Stimulated activated CD8-positive, alpha-beta memory T cell treated with anti-CD3 and anti-CD28 coated beads, Interleukin-4, amount 100 ng/mL, for 24 hours (primary cell): ENCODE results near the gene PI16.

Experiments
- DNase-seq: peaks from one replicate; pipeline ENCODE4 v3.0.0-alpha.2; 2020; ENCODE audit warnings: low read depth

PI16 gene

DNA sequence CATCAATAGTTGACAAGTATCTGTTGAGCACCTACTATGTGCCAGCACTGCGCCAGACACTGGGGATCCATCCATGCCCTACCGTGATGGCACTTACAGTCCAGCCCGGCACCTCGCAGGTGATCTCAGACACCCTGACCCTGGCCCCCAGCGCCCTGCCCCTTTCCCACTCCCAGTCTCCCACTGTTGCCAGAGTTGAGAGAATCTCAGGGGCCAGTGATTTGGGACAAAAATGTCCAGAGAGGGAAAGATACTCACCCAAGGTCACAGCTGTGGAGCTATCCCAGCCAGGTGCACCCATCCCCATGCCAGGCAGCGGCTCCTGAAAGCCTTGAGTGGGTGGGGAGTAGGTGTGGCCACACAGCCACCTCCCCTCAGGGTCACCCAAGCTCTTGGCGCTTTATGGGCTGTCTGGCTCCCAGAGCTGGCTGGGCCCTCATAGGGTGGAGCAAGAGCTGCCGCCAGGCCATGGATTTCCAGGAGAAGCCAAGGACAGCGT is 3.3 kb downstream of the PI16 start:
- no peak for DNase-seq

DNA sequence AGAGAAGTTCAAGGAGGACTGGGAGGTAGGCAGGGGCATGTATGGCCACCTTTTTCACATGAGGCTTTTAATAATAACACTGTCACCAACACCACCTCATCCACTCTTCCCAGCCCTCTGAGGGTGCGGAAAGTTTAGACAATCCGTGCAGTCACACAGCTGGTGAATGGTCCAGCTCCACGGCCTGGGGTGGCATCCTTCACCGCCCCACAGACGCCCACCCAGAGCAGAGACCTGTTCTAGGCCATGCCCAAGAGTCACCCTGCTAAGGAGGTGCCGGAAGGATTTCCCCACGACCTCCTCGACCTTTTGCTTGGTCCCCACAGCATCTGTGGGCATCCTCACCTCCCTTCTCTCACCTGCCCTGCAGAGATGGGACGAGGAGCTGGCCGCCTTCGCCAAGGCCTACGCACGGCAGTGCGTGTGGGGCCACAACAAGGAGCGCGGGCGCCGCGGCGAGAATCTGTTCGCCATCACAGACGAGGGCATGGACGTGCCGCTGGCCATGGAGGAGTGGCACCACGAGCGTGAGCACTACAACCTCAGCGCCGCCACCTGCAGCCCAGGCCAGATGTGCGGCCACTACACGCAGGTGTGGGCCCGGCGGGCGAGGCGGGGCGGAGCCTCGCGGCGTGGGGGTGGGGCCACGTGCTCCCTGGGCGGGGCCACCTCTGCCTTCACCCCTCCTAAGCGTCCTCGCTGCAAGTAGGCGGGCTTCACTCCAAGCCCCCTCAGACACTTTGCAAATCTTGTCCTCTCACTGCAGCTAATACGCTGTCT is 4.4 kb downstream of the PI16 start:
- DNase-seq, result no peak

DNA sequence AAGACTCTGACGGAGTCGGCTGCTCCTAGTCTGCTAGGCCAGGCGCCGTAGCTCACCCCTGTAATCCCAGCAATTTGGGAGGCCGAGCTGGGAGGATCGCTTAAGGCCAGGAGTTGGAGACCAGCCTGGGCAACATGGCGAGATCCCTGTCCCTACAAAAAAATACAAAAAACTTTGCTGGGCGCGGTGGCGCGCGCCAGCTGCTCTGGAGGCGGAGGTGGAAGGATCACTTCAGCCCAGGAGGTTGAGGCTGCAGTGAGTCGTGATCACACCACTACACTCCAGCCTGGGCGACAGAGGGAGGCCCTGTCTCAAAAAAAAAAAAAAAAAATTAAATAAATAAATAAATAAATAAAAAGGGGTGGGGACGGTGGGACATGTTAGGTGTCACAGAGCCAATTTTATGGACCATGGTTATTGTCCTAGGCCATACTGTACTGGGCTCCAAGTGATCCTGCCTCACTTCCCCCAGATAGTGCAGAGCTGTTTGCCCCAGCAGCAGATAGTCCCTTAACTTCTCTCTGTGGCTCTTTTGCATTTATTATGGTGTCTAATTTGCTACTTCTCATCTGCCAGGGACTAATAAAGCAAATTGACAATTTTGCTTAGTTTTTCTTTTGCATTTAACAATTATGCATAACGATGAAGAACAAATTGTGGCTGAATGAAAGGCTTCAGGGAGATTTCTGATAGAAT is 5.2 kb downstream of the PI16 start:
- DNase-seq, result no peak

DNA sequence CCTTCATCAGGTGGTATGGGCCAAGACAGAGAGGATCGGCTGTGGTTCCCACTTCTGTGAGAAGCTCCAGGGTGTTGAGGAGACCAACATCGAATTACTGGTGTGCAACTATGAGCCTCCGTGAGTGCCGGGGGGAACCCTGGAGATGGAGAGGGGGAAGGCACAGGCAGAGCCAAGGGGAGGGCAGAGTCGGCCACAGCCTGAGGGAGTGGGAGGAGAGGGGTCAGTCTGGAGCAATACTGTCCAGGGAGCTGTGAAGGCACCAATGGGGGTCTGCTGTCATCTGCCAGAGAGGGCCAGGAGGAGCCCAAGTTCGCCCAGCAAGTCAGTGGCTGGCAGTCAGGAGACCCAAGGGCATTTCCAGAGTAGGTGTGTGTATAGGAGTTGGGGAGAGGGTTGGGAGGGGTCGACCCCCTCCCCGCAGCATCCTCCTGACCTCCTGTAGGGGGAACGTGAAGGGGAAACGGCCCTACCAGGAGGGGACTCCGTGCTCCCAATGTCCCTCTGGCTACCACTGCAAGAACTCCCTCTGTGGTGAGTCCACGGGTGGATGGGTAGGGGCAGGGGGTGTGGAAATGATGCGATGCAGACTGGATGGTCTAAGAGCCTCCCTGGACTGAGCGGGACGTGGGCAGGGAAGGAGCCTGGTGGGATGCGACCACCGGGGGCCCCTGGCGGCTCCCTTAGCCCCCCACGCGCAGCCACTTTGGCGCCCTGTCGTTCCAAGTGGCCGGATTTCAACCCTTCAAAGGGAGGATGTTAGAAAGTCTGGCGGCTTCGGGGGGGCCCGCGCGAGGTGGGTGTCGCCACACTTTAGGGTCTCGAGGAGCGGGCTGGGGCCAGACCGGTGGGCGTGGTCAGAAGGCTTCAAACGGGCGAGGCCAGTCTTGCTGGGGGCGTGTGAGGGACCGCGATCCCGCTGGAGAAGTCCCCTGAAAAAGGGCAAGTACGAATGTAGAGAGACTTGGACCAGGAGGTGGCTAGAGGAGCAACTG is 7.2 kb downstream of the PI16 start:
- no peak for DNase-seq

DNA sequence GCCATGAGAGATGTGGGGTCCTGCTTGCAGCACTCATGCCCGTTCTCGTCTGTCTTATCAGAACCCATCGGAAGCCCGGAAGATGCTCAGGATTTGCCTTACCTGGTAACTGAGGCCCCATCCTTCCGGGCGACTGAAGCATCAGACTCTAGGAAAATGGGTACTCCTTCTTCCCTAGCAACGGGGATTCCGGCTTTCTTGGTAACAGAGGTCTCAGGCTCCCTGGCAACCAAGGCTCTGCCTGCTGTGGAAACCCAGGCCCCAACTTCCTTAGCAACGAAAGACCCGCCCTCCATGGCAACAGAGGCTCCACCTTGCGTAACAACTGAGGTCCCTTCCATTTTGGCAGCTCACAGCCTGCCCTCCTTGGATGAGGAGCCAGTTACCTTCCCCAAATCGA is 8.3 kb downstream of the PI16 start:
- peak; percentile 51 for DNase-seq

DNA sequence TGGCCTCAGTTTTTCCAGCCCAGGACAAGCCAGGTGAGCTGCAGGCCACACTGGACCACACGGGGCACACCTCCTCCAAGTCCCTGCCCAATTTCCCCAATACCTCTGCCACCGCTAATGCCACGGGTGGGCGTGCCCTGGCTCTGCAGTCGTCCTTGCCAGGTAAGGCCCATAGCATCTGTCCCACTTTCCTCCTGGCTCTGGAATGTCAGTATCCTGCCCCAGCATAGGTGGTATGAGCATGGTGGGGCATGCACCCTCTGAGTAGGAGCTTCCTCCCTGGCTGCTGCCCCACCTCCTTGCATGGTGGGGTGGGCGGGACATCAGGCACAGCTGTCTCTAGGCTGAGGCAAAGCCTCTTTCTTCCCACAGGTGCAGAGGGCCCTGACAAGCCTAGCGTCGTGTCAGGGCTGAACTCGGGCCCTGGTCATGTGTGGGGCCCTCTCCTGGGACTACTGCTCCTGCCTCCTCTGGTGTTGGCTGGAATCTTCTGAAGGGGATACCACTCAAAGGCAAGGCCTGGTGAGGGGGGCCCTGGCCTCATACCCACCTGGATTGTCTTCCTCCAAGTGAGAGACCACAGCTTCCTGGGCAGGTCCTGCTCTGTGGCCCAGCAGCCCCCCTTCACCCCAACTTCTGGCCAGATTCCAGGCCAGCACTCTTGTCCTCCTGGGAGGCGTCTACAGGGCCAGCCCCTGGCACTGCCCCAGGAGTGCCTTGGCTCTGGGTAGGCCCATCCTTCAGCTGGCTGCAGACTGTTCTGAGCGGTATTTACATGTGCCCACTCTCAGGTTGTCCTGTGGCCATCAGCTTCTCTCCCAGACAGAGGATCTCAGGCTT is 9.1 kb downstream of the PI16 start:
- DNase-seq, result no peak

DNA sequence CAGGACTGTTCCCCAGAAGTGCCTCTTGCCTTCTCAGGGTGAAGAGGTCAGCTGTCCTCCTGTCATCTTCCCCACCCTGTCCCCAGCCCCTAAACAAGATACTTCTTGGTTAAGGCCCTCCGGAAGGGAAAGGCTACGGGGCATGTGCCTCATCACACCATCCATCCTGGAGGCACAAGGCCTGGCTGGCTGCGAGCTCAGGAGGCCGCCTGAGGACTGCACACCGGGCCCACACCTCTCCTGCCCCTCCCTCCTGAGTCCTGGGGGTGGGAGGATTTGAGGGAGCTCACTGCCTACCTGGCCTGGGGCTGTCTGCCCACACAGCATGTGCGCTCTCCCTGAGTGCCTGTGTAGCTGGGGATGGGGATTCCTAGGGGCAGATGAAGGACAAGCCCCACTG is 9.8 kb downstream of the PI16 start:
- no peak for DNase-seq

DNA sequence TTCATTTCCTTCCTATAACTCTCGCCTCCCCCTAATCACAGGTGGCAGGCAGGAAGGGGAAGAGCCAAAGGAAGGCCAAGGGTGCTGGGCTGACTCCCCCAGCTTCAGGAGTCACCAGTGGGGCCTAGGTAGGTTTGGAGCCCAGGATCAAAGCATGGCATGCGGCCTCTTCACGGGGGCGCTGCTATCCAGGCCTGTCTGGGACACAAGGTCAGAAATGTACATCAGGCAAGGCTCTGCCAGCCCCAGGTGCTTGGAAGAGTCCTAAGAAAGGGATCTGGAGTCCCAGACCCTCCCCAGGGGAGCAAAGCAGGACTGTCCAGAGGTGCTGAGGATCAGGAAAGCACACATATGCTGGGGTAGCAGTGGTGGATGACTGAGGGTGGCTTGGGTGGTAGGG is 10.4 kb downstream of the PI16 start:
- DNase-seq, result no peak

DNA sequence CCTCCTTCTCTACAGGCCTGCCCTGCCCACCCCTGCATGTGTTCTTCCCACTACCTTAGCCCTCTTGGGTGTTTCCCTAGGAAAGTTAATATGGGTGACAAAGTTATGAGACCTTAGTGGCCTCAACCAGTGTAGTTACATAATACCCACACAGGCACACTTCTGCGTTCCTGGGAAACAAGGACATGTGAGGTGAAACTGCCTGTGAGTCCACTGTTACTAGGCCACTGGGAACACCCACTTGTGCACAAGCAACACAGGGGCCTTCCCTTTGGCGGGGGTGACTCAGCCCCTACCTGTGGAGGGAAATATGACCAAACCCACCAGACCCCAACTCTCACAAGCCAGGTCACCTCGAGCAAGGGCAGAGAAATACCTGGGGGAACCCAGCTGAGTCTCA is 12.8 kb downstream of the PI16 start:
- no peak for DNase-seq

DNA sequence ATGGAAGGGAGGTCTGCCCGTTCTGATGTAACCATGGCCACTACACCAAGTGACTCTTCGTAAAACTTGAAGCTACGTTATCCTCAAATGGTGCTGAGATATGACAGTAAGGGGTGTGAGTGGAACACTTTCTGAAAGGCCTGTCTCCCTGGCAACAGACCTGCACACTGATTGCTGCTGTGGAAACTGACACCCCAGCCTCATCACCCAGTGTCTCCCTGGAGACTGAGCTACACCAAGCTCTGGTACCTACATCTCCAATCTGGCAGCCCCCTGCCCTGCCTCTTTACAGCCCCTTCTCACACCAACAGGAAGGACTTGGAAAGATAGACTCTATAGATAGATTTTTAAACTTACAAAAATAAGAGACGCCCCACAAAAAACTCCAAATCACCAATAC is 13.2 kb downstream of the PI16 start:
- no peak for DNase-seq

DNA sequence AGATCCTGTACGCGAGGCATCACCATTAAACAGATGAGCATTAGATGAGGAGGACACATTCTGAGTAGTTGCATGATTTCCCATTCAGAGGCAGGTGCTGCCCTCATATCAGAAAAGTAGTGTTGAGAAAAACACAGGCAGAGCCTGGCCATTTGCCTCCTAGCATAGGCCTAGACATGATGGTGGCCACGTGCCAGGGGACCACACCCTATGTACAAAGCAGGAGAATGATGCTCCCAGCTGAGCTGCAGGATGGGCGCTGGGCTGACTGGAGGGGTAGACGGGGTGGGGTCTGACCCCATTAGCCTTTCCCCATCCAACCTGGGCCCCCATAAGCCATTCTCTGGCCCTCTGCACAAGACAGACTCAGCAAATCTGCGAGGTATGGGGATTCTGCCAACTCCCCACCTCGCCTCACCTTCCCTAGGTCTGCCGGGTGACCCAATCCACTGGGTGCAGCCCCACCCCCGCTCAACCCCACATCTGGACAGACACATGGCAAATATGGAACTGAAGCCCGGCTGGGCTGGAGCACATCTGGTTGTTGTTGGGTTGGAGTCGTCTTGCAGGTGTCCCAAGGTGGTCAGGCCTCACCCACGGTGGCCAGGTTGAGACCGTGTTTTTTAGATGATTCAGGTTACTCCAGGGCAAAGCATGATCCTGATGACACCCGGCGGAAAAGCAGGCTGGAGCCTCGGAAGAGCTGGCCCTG is 13.9 kb downstream of the PI16 start:
- no peak for DNase-seq

DNA sequence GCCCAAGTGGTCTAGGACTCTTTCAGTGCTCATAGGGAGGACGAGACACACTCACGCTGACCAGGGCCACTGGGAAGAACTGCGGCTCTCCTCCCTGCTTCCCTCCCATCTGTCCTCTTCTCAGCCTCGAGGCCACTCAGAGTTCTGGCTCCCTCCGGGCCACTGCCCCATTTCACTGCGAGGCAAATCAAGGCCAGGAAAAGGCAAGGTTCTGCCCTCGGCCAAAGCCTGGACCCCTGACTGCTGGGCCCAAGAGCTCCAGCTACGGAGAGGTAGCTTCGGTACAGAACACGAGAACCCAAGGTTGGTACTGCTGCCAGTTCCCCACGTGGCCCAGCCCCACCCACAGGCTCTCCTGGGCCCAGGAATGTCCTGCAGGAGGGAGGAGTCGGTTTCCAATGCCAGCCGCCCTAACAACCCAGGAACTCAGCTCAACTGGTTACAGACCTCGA is 14.7 kb downstream of the PI16 start:
- no peak for DNase-seq

DNA sequence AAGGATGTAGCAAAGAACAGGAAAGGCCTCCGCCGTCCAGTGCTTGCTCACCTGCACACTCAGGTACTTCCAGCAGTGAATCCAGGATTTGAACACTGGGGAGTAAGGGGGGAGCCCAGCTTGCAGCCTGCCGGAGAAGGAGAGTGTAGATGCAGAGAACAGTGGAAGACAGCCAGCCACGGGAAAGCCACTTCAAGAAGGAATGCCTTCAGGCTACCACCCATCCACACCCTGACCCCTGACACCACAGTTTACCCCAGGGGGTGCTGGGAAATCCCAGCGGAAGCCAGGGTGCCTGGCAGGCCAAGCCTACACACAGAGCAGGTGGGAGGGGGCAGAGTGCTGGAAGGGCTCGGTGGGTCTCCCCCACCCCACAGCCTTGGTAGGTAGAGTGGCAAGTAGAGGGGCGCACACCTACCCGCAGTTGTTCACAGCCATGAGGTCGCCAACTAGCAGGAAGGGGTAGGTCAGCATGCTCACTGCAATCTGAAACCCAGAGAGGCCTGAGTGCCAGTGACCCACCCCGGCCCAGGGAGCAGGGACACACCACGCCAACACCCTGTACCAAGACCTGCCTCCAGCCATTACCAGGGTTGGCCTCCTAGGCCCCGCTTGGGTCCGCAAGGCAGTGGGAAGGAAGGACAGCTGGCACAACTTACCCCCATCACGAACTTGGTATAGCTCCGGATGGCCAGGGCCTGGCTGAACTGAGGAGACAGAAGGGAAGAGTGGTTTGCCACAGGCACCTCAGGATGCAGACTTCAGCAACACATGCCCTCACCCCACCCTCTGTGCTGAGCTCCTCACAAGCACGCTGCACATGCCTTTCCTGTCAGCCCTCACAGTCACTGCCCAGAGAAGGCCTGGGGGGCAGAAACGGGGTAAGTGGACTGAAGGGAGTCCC is 15.7 kb downstream of the PI16 start:
- DNase-seq, result no peak

DNA sequence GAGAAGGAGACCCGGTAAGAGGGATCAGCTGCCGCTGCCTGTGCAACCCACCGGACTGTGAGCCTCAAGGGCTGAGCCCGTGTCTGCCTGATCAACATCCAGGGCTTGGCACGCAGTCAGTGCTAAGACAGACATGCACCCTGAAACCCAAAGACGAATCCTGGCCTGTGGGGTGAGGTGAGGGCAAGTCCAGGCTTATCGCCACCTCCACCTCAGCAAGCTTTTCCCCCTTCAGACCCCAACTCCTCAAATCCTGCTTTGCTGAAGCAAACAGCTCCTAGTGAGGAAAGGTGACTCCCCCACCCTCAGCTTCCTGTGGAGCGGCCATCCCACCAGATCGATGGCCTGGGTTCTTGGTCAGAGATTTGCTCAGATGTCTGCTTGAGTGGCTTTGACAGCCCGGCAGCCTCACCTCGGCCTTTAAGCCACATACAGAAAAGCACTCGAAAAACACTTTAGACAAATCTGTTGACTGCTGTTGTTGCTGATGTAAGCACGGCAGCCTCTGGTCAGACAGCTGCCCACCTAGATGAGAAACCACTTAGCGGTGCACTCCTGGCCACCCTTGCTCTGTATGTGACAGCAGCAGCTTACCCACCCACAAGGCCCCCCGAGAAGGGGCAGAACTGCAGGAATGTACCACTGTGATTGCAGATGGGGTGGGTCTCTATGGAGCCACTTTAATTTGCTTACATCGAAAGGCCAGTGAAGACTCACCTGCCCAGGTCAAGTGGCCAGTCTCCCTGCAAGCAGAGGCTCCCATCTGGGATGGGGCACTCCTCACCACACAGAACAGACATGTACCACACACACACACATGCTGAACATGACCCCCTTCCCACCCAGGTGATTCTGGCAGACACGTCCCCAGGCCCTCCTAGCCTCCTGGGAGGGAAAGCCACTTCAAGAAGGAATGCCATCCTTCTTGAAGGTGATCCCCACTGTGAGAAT is 16.6 kb downstream of the PI16 start:
- DNase-seq, result no peak

DNA sequence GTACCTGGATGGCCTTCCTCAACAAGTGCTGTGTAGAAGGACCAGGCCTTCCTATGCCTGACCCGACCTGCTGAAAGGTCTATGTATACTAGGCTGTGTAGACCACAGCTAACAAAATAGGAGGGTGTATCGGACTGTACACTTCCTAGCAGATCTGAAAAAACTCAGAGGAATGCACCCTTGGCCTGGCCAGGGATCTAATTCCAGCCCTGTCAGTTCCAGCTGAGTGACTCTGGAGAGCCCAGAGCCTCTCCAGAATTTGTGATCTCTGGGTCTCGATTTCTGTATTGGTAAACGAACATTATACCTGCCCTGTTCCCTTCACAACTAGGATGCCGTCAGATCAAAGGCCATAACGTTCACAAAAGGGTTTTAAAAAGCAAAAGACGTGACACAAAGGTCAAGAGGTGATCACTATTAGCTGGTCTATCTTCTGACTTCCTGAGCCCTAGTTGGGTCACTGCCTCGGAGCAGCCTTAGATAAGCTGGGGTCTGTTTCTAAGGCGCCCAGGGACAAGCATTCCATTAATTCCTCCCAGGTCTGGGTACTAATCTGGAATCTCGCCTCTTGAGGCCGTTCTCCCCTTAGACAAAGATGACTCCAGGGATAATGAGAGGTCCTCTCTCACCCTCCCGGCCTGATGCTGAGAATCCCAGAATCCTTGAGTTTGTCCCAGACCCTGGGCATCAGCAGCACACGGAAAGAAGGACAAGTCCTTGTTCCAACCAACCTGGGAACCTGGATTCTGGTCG is 17.6 kb downstream of the PI16 start:
- DNase-seq, result no peak

DNA sequence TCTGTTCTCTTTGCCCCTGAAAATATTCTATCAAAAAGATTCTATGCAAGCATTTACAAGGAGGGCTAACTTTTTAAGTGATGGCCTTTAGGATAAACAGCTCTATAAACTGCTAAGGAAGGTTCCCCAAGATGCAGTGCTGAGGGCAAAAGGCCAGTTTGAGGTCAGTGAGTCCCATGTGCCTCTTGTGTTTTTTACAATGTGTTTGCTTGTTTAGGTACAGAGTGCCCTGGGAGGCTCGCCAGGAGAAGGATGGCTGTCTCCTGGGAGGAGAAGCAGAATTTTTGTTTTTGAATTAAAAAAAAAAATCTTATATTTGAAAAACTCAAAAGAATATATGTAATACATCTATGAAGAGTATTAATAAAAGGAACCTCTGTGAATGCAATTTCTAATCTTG is 18.7 kb downstream of the PI16 start:
- no peak for DNase-seq

DNA sequence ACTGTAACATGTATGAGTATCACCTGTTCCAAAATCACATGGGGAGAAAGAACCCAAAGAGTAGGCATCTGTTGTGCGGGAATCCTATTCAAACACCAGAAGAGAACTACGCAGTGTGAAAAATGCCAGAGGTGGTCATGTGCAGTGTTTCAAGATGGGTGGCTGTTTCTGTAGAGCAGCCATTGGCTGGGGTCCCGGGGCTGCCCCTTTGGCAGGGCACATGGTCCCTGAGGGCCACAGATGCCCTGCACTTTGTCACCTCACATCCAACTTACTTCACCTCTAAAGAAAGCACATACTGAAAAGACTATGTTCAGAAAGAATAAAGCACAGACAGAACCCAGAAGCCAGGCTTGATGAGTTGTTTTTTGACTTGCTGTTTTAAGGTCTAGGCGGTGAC is 19.1 kb downstream of the PI16 start:
- DNase-seq, result no peak
